Endothelial cell of umbilical vein (primary cell): ENCODE measurements around the gene COL5A1.

Experiments
- JUN ChIP-seq: IDR thresholded peaks from 2 replicates; pipeline ENCODE4 v1.6.1; 2011; ENCODE audit warnings: borderline replicate concordance, low read depth; ENCODE audit not compliant: insufficient read length, insufficient read depth
- MYC ChIP-seq: IDR thresholded peaks from one replicate; pipeline ENCODE4 v1.6.1; 2011; ENCODE audit warnings: mild to moderate bottlenecking, low read depth, low read length
- POLR2A ChIP-seq: IDR thresholded peaks from 2 replicates; pipeline ENCODE4 v1.6.1; 2012; ENCODE audit warnings: low read depth, mild to moderate bottlenecking, control low read depth, low read length
- POLR2AphosphoS5 ChIP-seq: IDR thresholded peaks from 2 replicates; pipeline ENCODE4 v1.6.1; 2012; ENCODE audit warnings: low read depth, mild to moderate bottlenecking, control low read depth, low read length, moderate library complexity; ENCODE audit not compliant: insufficient read depth
- TF ChIP-seq, protein P1 (sequence below), 2 donors: IDR thresholded peaks; 1 replicate in 1 of 2; 2 replicates in 1 of 2; pipeline ENCODE4 v1.5.1; 2011; ENCODE audit warnings: low read length in 2 of 2, mild to moderate bottlenecking in 2 of 2, moderate library complexity in 2 of 2, control low read depth in 1 of 2, inconsistent platforms in 1 of 2, low read depth in 1 of 2; ENCODE audit not compliant: insufficient read depth in 1 of 2; ENCODE audit errors: extremely low read depth in 1 of 2

DNA sequence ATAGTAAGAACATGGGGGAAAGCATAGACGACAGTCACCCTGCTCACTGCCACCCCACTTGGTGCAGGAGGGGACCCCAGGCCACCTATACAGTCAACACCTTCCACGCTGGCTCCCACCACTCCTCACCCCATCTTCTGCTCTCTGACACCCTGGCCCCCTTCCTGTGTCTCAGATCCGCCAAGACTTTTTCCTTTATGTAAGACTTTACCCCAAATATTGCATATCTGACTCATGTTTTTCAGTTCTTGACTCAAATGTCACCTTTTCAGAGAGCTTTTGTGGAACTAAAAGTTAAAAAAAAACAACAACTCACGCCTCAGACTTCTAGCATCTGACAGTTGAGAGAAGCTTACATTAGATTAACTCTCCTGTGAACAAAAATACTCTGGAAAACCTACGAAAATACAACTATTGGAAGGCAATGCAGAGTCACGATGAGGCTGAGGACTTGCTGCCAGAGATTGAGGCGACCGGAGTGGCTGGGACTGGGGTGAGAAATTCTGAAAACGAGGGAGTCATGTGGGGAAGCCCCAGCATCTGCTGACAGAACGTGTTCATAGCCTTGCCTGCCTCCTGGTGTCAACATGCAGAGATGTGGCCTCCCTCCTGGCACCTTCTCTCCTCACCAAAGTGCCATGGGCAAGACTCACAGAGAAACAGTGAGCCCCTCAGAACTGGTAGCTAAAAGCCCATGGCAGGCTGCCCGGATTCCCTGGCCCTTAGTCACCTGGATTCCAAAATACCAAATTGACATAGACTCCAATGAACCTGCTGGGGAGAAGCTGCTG, 216.6 kb downstream of the COL5A1 start:
- no peak for TF ChIP-seq JUN
- no peak for TF ChIP-seq POLR2AphosphoS5
- TF ChIP-seq POLR2A: no peak
- TF ChIP-seq, protein P1, sequence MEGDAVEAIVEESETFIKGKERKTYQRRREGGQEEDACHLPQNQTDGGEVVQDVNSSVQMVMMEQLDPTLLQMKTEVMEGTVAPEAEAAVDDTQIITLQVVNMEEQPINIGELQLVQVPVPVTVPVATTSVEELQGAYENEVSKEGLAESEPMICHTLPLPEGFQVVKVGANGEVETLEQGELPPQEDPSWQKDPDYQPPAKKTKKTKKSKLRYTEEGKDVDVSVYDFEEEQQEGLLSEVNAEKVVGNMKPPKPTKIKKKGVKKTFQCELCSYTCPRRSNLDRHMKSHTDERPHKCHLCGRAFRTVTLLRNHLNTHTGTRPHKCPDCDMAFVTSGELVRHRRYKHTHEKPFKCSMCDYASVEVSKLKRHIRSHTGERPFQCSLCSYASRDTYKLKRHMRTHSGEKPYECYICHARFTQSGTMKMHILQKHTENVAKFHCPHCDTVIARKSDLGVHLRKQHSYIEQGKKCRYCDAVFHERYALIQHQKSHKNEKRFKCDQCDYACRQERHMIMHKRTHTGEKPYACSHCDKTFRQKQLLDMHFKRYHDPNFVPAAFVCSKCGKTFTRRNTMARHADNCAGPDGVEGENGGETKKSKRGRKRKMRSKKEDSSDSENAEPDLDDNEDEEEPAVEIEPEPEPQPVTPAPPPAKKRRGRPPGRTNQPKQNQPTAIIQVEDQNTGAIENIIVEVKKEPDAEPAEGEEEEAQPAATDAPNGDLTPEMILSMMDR (IDR thresholded peaks at IDR 0.05; ENCODE audit: extremely low read depth in 1 of 2, insufficient read depth in 1 of 2, low read depth in 1 of 2, low read length in 2 of 2): no peak
- TF ChIP-seq MYC: no peak
